HG02642 (cell line): ENCODE measurements around the gene TRABD2A.

Experiments used
- ATAC-seq: cut with Tn5 transposase; IDR thresholded peaks from one replicate; pipeline ENCODE4 v1.9.1; 2021; ENCODE audit warnings: mild to moderate bottlenecking; ENCODE audit not compliant: unreplicated experiment, poor library complexity

TRABD2A gene

DNA sequence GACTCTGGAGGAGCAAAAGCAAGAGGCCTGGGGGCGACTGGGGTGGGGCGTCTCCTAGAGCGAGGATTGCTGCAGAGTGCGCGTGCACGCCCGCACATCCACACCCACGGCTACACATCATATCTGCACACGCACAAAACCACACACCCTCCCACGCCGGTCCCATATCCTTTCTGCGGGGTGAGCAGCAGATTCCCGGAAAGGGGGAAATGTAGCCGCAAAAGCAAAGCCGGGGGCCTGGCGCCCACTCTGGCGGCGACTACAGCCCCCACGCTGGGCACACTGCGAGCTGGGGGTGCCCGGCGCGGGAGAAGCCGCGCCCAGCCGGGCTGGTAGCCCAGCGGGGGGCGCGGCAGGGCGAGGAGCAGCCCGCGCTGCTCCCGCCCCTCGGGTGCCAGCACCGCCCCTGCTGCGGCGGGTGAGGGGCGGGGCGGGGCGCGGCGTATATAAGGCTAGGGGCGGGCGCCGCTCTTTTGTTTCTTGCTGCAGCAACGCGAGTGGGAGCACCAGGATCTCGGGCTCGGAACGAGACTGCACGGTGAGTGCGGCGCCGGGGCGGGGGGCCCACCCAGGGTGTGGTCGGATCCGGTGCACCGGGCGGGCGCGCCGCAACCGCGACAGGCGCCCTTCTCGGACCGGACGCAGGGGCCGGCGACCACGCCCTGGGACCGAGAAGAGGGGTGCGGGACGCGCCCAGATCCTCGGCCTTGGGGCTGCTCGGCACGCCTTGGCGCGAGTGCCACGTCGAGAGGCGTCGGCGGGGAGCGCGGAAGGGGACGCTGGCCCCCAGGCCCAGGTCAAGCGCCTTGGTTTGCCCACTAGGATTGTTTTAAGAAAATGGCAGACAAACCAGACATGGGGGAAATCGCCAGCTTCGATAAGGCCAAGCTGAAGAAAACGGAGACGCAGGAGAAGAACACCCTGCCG, 24.6 kb upstream of the TRABD2A start, which contains the start of gene TMSB10:
Gene TMSB10, plus strand, starts transcription at position 476 of the 927 bp plus-strand sequence.
- peak; percentile 84 for ATAC-seq

DNA sequence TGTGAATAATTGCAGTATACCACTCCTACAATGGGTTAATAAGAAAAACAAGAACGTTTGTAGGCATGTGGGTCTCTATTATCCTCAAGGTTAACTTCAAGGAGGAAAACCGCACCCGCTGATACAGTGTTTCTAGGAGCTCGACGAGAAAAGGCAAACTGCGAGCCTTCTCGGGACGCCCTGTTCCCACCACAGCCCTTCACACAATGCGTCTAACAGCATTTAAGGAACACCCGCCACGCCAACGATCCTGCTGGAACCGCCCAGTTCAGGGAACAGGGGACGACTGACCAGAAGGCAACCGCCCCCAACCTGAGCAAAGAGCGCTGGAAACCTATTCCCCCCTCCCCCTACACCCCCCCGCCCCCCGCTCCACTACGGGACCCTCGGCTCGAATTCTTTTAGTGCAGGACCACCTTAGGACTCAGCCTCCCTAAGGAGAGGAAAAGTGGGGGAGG, 23.9 kb upstream of the TRABD2A start:
- ATAC-seq: no peak

DNA sequence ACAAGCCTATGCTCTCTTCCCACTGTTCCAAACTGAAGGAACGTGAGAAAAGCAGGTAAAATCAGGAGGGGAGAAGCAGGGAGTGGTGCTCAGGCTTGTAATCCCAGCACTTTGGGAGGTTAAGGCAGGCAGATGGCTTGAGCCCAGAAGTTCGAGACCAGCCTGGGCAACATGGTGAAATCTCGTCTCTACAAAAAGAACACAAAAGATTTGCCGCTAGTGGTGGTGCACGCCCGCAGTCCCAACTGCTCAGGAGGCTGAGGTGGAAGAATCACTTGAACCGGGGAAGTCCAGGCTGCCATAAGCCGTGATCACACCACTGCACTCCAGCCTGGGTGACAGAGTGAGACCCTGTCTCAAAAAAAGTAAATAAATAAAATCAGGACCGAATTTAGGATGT, 23.3 kb upstream of the TRABD2A start:
- no peak for ATAC-seq

DNA sequence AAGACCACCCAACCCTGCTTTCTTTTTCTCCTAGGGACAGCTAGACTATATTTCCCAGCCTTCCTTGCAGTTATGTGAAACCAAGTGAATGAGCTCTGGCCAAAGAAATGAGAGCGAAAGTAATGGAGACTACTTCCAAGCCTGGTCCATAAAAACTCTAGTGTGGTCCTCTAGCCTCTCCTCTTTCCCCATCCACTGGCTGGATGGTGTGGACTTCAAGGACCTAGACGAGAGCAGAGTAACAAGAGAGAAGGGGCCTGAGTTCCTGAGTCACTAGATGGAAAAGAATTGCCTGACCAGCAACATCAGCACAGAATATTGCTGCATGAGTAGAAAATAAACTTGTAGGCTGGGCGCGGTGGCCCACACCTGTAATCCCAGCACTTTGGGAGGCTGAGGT, 21.6 kb upstream of the TRABD2A start:
- no peak for ATAC-seq

DNA sequence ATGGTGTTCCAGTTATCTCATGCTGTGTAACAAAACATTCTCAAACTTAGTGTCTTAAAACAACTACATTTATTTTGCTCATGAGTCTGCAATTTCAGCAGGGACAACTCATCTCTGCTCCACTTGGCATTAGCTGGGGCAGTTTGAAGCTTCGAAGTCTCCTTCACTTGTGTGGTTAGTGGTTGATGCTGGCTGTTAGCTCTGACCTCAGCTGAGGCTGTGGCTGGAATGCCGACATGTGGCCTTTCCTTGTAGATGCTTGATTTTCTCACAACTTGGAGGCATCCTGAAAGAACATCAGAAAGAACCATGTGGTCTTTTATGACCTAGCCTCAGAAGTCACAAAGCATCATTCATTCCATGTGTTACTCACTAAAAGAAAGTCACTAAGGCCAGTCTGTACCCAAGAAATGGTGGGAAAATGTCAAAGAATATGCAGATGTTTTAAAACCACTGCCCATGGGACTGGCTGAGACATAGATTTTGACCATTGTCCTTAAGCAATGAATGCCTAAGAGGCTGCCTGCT, 20.8 kb upstream of the TRABD2A start:
- no peak for ATAC-seq

DNA sequence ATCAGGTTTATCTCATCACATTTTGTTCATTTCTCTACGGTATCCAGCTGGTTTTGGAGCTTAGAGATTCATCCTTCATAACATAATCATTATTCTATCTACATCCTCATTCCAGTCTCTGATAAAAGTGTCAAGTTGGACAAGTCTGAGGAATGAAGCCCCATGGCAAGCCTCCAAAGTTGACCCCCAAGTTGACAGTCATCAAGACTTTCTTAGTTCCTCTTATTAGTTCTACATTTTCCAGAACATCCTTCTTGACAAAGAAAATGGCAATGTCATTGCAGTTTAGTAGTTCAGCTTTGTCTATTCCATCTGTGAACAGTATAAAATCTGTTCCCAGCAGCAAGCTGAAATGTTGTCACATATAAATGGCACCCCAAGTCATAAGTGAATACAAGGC, 20.1 kb upstream of the TRABD2A start:
- ATAC-seq: no peak

DNA sequence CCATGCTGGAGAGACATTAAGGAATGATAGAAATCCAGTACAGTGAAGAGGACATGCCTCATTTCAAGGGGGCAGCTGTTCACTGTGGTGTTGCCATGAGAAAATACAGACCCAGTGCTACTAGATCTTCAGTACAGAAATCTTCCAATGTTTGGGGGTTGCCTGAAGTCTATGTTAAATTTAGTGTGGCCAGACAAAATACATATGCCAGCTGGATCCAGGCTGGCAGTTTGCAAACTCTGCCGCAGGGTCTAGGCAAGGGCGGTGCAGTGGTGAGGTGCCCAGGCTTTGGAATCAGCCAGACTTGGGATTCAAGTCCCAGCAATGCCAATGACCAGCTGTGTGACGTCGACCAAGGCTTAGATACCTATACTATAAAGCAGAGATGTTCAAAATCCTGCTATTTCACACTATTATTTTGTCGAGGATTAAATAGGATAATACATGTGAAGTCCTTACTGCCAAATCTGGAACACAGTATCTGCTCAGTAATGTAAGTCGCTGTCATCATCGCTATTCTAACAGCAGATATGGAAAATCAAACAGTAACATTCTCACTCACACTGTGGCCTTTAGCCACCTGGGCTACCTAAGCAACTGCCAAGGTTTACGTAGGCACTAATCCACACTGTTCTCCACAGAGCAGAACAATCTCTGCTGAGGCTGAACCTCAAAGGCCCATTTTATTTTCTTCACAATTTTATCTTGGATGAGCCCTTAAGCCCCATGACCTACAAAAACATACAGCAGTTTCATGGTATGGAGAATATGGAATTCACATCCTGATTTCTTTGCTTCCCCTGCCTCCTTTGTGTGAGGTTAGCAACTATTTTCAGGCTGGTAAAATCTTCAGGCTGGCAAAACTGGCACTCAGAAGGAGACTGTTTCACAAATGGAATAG, 18.7 kb upstream of the TRABD2A start:
- no peak for ATAC-seq

DNA sequence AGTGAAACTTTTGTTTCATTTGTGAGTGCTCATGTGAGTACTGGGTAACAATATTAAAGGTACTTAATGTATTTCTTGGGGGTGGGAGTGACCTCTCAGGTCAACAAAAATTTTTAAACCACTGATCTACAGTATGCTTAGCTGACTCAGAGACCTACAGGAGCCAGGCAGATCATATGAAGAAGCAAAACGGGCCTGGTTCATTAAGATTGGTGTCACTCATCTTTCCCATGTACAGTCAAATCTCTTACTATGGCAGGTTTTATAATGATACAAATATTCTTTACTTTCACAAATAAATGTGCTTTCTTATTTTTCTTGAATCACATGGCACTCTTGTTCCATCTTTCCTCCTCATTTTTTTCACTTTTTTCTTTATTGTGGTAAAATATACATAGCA, 16.9 kb upstream of the TRABD2A start:
- ATAC-seq: no peak

DNA sequence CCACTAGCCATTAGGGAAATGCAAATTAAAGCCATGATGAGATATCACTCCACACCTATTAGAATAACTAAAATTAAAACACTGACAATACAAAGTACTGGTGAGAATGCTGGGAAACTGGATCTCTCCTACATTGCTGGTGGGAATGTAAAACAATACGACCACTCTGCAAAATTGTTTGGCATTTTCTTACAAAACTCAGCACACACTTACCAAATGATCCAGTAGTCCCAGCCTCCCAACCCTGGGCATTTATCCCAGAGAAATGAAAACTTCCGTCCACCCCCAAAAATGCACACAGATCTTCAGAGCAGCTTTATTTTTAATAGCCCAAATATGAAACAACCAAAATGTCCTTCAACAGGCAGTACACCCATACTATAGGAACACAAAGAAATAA, 15.7 kb upstream of the TRABD2A start:
- no peak for ATAC-seq

DNA sequence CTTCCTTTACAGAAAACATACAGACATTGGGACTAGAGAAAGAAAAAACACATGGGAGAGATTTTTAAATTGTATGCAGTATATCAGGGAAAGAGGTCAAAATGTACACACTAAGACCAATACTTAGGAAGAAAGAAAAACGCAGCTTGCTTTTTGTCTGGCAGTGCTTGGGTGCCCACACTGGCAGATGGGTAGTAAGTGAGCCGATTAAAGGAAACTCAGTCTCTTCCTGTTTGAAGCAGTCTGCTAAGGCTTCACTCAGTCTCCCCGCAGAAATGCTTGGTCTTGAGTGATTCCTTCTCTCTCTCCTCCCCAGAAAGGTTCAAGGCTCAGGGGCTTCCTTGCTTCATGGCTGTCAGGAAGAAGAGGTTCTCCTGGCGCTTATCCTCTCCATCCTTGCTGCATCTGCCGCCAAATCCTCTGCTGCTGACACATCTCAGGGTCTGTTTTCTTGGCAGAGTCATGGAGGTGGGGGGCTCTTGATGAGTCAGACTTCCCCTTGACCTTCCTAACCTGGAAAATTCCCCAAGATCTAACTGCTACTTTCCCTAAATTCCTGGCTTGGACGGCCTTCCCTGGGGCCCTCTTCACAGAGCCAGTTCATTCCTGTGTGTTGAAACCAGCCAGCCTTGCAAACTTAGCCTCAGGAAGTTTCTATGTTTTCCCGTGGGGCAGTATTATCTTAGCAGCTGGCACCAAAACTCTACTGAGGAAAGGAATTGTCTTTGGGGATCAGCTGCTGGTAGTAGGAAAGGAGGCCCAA, 14.1 kb upstream of the TRABD2A start:
- peak; percentile 28 for ATAC-seq

DNA sequence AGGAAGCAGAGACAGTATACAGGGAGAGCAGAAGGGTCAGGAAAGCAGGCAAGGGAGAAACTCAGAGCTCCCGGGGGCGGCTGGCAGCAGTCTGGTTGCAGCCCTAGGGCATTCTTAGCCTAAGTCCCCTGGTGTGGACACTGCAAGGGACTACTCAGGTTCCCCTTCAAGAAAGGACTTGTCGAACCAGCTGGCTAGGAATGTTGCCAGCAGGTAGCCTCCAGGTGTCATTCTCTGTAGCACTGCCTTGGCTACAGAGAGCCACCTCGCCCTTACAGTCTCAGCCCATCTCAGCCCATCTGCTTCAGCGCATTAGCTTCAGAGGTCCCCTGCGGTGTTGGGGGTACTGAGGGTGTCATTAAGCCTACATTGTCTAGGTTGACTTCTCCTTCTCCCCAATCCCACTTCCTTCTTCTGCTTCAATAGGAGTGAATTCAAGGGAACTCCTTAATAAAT, 13.3 kb upstream of the TRABD2A start:
- no peak for ATAC-seq

DNA sequence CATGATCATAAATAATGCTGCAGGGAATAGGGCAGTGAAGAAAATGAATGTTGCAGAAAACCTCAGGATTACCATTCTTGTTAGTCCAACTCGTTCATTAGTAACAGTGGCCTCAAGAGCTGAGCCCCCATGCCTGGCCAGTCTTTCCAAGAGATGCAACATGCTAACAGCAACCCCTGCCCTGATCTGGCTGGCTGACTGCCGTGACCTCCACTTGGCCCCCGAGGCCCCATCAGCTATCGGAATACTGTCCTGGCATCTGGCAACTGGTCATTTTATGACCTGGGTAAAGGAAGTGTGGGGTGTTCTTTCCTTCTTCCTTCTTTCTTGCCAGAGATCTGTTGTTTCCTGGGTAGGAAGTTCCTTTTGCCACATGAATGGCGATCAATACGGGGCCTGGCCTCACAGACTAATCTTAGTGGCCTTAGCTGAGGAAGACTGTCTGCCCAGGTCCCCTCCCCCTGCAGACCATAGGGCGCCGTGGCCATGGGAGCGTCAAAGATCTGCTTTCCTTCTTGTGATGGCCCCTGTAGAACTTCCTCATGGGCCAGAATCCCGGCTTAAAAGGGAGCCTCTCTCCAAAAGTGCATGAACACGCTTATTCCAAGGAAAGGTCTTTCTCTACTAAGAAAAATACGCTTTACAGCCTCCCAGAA, 10.6 kb upstream of the TRABD2A start:
- ATAC-seq: no peak

DNA sequence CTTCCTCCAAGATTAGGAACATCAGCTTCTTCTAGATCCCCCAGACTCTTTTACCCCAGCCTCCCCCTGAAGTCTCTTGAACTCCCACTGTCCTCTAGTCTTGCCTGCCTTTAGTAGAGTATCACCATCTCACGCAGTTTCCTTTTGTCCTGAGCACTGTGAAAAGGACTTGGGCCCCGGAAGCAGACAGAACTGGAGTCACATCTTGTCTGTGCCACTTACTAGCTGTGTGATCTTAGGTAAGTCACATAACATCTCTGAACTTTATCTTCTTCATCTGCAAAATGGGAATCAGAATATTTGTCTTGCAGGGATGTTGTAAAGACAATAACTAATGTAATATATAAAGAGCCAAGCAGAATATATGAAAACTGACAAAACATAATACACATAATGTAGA, 8.4 kb upstream of the TRABD2A start:
- ATAC-seq: peak; percentile 10

DNA sequence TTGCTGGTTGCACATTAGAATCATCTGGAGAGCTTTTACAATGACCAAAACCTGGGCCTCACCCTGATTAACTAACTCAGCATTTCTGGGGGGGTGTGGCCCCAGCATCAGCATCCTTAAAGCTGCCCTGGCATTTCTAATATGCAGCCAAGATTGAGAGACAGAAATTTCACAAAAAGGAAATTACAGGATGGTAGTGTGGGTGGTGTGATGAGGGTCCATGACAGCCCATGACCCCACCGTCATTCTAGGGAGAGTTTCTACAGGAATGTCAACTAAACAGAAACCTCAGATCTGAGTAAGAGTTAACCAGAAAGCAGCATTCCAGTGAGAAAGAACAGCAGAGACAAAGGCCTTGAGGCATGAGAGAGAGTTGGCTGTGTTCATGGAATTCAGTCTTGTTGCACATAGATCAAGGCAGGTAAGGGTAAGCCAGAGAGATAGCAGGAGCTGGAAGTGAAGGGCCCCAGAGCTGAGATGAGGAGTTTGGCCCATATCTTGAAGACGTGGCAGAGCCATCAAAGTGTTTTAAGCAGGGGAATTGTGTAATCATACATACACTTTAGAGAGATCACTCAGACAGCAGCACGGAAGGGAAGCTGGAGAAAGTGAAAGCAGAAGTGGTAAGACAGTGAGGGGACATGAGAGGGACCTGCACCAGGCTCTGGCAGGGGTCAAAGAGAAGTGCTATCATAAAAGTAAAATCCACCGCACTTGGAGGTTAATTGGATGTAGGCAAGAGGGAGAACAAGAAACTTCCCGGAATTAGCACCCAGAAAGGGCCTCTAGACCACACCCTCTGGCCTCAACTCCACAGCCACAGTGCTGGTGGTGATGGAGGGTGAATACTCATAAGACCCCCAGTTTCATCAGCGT, 7.8 kb upstream of the TRABD2A start:
- peak; percentile 97 for ATAC-seq

DNA sequence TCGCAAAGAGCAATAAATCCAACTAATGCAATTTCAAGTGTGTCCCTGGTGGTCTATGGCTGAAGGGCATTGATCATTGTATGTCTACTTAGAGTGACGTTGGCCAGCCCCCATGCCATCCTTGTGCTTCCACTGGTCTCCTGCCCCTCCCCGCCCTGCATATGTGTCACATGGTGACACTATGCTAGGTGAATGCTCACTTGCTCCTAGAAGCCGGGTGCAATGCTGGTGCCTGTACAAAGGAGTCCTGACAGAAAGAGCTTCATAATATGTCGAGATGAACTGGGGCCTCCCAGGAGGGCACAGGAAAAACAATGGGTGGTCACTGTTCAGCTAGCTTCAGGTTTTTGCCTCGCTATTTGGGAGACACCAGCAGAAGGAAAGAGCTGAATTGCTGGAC, 5.9 kb upstream of the TRABD2A start:
- ATAC-seq: no peak

DNA sequence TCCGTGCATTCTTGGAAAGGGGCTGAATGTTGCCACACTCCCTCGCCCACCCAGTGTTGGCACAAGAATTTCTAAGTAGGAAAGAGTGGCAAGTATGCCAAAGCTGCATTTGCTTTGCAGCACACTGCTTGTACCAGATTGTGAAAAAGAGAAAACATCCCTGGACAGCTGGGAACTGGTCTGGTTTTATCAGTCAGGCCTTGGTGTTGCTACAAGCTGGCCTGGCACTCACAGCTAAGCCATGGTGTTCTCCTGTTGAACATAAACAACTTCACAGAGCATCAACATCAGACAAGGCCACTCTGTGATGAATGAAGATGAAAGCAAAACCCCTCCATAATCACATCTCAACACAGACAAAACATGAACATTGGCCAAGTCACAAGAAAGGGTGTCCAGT, 4.2 kb upstream of the TRABD2A start:
- ATAC-seq: no peak

DNA sequence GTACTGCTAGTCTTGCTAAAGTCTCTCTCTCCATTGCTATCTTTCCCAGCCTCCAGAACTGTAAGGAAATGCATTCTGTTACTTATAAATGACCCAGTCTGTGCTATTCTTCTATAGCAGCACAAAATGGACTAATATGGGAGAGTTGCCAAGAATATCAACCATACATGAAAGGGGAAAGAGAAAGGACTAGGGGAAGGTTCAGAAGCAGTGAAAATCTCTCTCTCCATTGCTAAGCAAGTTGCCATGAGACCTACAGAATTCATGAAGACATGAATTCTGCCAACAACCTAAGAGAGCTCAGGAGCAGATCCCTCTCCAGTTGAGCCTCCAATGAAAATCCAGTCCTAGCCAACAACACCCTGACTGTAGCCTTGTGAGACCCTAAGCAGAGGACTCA, 3.6 kb upstream of the TRABD2A start:
- ATAC-seq: no peak

DNA sequence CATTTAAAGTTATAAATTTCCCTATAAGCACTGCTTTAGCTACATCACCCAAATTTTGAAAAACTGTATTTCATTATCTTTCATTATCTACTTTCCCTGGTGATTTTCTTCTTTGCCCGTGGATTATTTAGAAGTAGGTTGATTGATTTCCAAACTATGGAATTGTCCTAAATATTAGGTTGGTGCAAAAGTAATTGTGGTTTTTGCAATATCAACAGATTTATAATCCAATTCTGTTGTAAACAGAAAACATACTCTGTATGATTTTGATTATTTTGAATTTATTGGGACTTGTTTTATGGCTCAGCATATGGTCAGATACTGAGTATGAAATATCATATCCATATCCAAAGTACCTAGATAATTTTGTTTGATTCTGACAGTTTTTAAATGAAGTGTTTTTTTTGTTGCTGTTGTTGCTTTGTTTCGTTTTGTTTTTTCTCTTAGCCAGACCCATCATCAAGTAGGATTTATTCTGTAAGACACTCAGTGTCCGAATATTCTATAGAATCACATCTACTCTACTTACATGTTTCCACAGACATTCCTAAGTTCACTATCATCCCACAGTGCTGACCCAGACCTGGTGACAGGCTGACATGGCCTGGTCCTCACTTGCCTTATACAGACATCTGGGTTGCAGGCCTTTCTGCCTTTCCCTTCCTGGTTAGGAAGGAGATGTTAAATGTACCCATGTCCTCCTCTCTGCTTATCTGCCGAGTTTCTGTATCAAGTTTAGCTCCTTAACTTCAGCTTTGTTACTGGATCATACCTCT, 2.1 kb upstream of the TRABD2A start:
- no peak for ATAC-seq
